Posterior vena cava (tissue), 2 donors: ENCODE measurements around the gene SWAP70. TPM values are rescaled to one million over a fixed set of nuclear protein-coding genes. Genes with fewer than 3 reads are reported as not detected.
"Not testable (repeated sequence)": the region's sequence is repeated elsewhere in the genome, so short reads cannot be mapped to it uniquely, and the experiment has no call there.

Source experiments
- DNase-seq: peaks from one replicate; pipeline ENCODE4 v3.0.0-alpha.2; 2020; ENCODE audit warnings: low spot score
- intact Hi-C, 2 donors: fragments of 100-400 bp; cut with DNase I; formaldehyde crosslinking; loops; one replicate each; pipeline versions ENCODE4 v1.14.1 to v1.14.2; 2022 to 2023
- total RNA-seq, 2 donors: library from RNA; stranded (reverse); fragmentation: NEBNext Ultra II Directional; extraction: Animal tissue kit (Norgen Biotek cat#: 25700); gene quantifications; one replicate each; pipeline ENCODE4 v1.2.1, GENCODE V29; 2021
- donor health status: DM: yes; HTN: yes; CAD: no.
- donor health status: DM: yes; HTN: yes; CAD: no.

Gene SWAP70
- total RNA-seq, 2 donors from 2014 or later, result 39.4 to 57.0 TPM

DNA sequence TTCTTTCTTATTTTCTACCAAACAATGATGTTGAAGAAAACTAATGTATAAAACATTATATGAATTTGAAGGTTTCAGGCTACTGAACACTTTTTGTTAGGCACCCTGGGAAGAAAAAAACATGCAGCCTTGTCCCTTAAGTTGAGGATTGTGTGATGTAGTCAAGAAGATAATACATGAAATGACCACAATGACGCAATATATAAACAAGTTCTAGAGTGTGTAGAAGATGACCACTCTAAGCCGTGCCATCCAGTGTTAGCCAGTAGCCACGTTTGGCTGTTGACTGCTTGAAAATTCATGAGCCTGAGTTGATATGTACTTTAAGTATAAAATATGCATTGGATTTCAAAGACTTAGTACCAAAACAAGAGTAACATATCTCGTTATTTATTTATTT is 16.2 kb downstream of the SWAP70 start:
- no peak for DNase-seq
- intact Hi-C loops, result no loop called here

DNA sequence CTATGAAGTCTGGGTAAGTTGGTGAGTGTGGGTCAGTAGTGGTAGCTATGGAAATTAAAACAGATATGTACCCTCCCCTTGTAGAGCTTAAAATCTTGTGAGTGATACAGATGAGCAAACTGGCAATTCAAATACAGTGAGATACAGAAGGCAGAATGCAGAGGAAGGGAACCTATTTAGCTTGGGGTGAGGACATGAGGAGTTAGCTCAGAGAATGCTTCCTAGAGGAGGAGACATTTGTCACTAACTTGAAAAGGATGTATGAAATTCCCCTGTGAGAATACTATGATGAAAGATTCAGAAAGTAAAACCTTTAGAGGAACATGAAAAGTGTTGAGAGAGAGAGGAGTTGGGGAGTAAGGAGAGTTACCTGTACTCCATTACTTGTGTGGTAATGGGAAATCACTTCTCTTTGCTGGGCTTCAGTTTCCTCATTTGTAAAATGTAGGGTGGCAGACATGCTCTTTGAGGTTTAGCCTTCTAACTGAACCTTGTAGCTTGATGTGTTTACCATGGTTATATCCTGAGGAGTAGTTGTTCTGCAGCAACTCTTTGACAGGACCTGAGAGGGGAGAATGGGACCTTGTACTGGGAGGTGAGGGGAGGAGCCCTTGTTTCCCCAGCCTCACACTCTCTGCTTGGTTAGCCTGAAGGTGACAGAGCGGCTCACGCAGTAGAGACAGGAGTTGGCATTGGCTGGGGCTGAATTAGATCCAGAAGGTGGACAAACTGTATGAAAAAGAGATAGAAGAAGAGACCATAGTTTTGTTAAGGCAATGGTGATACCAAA is 17.9 kb downstream of the SWAP70 start:
- intact Hi-C loops, result no loop called here
- DNase-seq, result no peak

GRCh38 chr11:9687711-9688477 is 24.0 kb downstream of the SWAP70 start:
- intact Hi-C loops, result no loop called here
- no peak for DNase-seq

DNA sequence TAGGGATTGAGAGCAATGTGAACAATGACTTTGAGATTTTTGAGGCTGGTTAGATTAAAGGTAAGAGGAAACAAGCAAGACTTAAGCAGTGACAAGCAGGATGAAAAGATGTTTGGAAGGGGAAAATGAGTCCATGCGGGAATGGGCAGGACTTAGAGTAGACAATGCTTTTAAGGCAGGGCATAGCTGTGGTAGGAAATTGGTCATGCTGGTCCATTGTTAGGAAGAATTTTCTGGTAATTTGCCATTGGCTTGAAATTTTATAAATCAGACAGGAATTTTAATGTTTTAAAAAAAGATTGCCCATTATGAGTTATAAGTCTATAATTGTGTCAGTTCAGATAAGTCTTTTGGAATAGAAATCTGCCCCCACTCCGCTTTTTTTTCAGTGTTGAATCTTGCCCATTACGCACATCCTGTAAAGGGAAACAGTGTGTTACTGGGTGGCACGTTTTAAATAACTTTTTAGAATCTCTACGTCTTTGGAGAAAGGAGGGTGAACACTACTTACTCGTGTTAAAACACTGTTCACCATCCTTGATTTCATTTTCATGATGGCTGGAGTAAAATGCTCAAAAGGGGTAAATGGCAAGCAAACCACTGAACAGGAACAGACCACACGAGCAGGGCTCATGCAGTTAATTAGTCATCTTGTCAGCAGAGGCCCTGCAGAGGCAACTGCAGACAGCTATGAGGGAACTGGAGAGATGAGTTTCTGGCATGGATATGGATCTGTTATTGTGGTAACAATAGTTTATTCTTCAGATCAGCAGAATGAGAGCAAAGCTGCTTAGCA is 25.0 kb downstream of the SWAP70 start:
- intact Hi-C loops, result no loop called here

GRCh38 chr11:9689721-9690120 is 25.8 kb downstream of the SWAP70 start:
- intact Hi-C loops, result no loop called here
- no peak for DNase-seq

More for the DNA sequence above, 25.0 kb downstream of the SWAP70 start:
- no peak for DNase-seq

DNA sequence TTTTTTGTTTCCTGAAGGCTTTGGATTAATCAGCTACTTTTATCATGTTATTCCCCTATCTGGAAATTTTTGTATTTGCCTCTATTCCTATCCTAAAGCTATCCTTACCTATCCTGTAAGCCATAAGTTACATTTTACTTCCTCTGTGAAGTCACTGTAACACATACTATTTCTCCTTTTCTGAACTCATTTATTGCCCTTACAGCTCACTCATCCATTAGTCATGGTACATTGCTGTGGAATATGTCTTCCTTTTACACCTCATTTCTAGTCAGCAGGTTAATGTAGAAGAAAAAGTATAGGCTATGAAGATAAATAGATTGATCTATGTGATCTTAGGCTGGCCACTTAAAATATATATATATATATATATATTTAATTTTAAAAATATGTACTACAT is 28.0 kb downstream of the SWAP70 start:
- intact Hi-C loops, result no loop called here
- no peak for DNase-seq

GRCh38 chr11:9692691-9693090 is 28.8 kb downstream of the SWAP70 start:
- intact Hi-C loops, result no loop called here

DNA sequence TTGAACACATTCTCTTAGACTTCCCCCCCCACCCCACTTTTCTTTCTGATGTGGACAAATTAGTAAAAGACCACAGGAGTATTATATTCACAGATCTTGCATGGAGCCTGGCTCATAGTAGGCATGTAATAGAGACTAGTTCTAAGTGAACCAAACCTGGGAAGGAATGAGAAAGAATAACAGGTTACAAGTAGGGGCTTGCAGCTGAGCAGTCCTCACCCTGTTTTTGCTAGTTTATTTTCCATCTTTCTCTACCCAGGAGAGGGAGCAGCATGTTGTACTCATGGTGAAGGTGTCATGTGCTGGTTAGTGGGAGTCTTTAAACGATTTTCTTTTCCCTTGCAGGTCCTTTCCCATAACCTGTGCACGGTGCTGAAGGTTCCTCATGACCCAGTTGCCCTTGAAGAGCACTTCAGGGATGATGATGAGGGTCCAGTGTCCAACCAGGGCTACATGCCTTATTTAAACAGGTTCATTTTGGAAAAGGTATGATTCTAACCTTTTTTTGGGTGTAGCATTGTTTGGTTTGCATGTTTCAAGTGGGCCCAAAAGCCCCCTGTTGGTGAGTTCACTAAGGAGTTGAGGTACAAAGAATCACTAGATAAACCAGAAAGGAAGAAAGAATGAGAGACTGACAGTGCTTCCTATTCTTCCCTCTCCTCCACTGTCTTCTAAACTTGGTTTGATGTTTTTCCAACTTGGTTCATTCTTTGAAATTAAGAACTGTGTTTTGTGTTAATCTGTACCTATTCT is 30.1 kb downstream of the SWAP70 start:
- intact Hi-C loops, result no loop called here
- no peak for DNase-seq

More at GRCh38 chr11:9692691-9693090, 28.8 kb downstream of the SWAP70 start:
- no peak for DNase-seq

DNA sequence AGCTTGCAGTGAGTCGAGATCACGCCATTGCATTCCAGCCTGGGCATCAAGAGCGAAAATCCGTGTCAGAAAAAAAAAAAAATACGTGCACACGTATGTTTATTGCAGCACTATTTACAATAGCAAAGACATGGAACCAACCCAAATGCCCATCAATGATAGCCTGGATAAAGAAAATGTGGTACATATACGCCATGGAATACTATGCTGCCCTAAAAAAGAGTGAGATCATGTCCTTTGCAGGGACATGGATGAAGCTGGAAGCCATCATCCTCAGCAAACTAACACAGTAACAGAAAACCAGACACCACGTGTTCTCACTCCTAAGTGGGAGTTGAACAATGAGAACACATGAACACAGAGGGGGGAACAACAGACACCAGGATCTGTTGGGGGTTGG is 31.4 kb downstream of the SWAP70 start:
- DNase-seq, intact Hi-C loops: not testable (repeated sequence)

- no peak for DNase-seq
- intact Hi-C loops, result no loop called here
Observed at GRCh38 chr11:9697766-9698165, 33.9 kb downstream of the SWAP70 start.

GRCh38 chr11:9700105-9700801 is 36.4 kb downstream of the SWAP70 start:
- intact Hi-C loops, result no loop called here
- DNase-seq, result no peak

- no peak for DNase-seq
- intact Hi-C loops, result no loop called here
Observed at GRCh38 chr11:9701799-9702198, 37.9 kb downstream of the SWAP70 start.

GRCh38 chr11:9703280-9703679 is 39.4 kb downstream of the SWAP70 start:
- DNase-seq, result no peak

DNA sequence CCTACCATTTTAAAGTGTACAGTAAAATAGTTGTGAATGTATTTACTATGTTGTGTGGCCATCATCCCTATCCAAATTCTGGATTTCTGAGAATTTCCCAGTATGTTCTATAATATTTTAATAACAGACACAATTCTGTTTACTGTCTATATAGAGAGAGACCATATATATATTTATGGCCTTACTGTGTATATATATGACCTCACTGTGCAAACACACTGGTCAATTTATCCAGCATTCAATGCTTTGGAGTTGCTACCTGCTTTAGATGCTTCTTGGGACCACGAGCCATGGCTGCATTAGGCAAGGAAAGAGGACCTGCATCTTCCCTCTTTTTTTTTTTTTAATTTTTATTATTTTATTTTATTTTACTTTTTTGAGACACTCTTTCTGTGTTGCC is 40.2 kb downstream of the SWAP70 start:
- intact Hi-C loops, result no loop called here
- no peak for DNase-seq

More at GRCh38 chr11:9703280-9703679, 39.4 kb downstream of the SWAP70 start:
- intact Hi-C loops, result no loop called here

- intact Hi-C loops, result no loop called here
- no peak for DNase-seq
Observed at GRCh38 chr11:9704620-9705019, 40.7 kb downstream of the SWAP70 start.

GRCh38 chr11:9705361-9705760 is 41.5 kb downstream of the SWAP70 start:
- intact Hi-C loops, DNase-seq: not testable (repeated sequence)

GRCh38 chr11:9708544-9708943 is 44.7 kb downstream of the SWAP70 start:
- no peak for DNase-seq
- intact Hi-C loops, result no loop called here

GRCh38 chr11:9710223-9710622 is 46.3 kb downstream of the SWAP70 start:
- DNase-seq, result no peak
- intact Hi-C loops, result no loop called here

DNA sequence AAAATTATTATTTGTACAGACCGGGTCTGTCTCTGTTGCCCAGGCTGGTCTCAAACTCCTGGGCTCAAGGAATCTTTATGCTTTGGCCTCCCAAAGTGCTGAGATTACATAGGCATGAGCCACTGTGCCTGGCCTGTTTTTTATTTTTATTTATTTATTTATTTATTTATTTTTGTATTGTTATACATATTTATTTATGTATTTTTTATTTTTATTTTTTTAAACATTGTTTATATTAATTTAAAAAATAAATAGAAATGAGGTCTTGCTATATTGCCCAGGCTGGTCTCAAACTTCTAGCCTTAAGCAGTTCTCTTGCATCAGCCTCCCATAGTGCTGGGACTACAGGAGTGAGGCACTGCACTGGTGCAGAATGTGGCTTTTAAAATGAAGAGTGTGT is 47.0 kb downstream of the SWAP70 start:
- intact Hi-C loops, result no loop called here
- DNase-seq, result no peak
